ENCODE results near the gene KLHL3.

KLHL3 gene

DNA sequence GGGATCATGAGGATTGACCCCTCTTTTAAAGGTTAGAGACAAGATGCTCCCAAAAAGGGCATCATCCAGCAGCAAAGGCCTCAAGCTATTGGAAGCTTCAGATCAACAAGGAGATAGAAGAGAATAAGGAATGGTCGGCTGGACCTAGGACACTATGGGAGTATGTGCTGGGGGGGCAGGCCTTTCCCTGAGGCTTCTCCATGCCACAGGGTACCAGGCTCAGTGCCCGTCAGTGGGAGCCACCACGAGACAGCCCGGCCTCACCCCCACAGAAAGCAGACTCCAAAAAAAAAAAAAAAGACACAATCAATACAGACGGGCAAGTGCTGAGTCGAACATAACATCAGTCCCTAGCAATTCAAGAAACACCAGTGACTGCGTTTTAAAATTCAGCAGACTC lies 117.4 kb downstream of the KLHL3 start:
- DNase-seq (ENCODE audit: insufficient read length, low spot score) (no peak), FAIRE-seq (no peak)
- no peak for TF ChIP-seq POLR2A (IDR thresholded peaks at IDR 0.05; ENCODE audit: low read depth, low read length)

DNA sequence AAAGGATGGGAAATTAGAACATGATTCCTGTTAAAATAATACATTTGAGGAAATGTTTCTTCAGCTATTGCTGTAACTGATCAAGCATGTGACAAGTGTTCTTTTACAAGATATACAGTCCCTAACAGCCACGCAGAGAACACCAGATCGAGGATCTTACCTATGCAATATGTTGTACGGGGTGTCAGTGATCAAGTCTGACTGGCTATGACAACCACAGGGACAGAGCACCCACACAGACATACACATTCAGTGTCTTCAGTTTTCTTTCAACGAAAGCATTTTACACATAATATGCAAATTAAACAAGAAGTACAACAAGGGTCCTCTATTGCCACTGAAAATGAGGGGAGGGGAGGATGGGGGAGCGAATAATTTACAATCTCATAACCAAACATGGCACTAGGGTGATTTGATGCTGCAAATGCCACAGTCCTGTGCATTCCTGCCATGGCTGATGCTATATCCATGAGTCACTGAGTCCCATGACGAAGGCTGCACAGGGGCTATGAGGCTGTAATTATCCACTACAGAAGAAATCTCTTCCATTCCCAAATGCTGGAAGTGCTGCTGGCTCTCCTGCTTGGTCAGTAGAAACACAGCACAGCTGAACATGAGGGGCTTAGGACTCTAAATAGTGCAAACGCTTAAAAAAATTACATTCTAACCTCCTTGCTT lies 118.2 kb downstream of the KLHL3 start:
- DNase-seq (ENCODE audit: insufficient read length, low spot score) = peak; percentile 42
- no peak for TF ChIP-seq POLR2A (IDR thresholded peaks at IDR 0.05; ENCODE audit: low read depth, low read length)
- FAIRE-seq = no peak

DNA sequence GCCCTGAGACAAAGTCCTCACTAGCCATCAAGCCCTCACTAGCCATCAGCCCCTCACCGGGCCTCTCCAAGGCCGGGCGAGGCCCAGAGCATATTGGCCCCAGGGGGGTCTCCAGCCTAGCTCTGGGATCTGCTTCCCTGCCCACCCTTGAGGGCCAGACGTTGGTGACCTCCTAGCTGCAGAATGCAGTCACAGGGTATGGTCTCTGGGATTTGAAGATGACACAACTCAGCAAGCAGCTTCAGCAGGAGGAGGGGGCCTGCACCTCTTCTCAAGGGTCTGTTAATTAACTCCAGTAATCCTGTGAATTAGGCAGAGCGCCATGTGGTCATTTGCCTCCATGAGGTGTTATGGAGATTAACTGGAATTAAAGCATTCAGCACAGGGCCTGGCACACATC lies 119.8 kb downstream of the KLHL3 start:
- no peak for DNase-seq (ENCODE audit: insufficient read length, low spot score)
- no peak for TF ChIP-seq POLR2A (IDR thresholded peaks at IDR 0.05; ENCODE audit: low read depth, low read length)
- FAIRE-seq = no peak

DNA sequence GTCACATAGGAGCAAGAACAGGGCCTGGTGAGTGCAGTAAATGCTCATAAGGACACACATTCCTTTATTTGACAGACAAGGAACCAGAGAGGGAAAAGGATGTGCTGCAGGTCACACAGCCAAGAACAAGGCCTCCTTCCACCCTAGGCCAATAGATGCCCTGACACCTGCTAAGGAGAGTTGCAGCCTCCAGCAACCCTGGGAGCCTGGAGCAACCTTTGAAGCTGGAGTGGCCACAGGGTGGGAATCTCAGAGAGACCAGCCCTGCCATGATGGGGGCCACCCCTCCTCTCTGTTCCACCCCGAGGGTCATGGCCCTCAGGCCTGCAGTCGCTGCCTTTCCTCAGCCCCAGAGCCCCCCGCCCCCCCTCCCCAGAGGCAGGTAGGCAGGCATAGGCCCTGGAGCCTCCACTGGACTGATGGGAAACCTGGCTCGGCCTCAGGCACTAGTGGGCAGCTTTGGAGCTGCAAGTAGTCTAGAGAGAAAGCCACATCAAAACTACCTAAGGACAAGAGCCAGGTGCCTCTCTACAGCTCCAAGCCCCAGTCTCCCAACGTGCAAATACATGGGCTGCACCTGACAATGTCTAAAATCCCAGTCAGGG lies 120.6 kb downstream of the KLHL3 start:
- FAIRE-seq (no peak), DNase-seq (ENCODE audit: insufficient read length, low spot score) (no peak)
- no peak for TF ChIP-seq POLR2A (IDR thresholded peaks at IDR 0.05; ENCODE audit: low read depth, low read length)

DNA sequence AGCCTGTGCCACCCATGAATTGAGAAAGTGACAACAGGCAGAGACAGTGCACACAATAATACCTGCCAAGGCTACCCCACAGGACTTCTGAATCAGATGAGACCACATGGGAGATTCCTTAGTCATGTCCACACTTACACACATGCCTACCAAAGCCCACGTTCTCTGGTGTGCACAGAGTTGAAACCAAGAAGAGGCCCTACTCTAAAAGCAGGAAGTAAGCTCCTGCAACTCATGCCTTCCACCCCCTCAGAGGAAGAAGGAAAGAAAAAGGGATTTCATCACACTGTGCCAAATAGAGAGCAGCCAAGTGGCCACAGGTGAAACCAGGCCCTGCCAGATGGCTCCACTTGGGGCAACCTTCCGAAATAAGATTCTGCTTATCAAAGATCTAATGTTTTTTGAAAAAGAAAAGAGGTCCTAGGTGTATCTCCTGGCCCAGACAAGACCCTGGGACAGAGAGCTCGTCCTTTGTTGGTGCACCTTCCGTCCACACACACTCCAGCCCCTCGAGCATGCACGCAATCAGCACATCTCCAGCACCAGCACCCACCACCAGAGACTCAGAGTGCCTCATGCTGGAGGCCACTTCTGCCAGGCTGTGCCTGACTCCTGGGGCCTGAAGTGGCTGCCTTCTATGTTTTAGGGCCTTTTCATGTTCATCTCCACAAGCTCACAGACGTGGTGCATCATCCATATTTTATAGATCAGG lies 122.2 kb downstream of the KLHL3 start:
- FAIRE-seq = no peak
- DNase-seq (ENCODE audit: insufficient read length, low spot score) = no peak
- no peak for TF ChIP-seq POLR2A (IDR thresholded peaks at IDR 0.05; ENCODE audit: low read depth, low read length)

DNA sequence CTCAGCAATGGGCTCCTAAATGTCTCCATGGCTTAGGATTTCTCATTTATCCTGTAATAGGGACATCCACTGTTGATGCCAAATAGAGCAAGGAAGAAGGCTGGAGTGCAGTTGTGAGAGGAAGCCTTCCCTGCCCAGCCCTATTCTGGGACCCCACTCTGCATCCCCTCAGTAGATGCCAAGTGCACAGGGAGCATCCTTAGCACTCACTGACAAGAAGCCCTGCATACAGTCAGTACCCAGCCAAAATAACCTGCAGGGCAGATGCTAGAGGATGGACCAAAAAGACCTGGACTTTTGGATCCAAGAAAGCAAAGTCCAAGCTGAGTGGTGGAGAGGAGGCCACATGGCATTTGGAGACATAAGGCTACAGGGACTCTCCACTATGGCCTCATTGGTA lies 123.3 kb downstream of the KLHL3 start:
- TF ChIP-seq POLR2A (IDR thresholded peaks at IDR 0.05; ENCODE audit: low read depth, low read length) = no peak
- FAIRE-seq = no peak

DNA sequence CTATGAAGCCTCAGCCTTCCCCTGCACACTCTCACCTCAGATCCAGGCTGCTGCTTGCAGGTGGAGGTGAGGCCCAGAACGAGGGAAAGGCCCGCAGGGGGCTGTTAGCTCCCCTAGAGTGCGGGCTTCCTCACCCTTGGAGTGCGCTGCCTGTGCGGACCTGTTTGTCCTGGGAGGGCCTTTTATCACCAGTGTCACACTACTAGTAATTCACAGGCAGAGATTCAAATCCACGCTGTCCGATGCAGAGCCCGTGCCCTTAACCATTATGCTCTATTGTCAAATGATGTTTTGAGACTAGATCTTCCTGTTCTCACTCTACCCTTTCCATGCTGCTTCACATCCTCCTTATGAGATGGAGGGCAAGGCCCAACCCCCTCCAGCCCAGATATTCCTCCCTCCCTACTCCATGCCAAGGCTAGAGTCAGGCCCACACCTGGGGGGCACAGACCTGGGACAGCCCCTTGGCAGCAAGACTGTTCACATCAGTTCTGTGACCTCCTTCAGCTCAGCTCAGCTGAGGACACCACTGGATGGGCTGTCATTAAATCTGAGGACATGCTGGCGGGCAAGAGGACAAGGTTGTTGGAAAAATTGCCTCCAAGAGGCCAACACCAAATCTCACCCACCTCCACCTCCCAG lies 124.0 kb downstream of the KLHL3 start:
- FAIRE-seq (no peak), DNase-seq (ENCODE audit: insufficient read length, low spot score) (no peak)
- TF ChIP-seq POLR2A (IDR thresholded peaks at IDR 0.05; ENCODE audit: low read depth, low read length) = no peak

More for the DNA sequence above, 123.3 kb downstream of the KLHL3 start:
- no peak for DNase-seq (ENCODE audit: insufficient read length, low spot score)

DNA sequence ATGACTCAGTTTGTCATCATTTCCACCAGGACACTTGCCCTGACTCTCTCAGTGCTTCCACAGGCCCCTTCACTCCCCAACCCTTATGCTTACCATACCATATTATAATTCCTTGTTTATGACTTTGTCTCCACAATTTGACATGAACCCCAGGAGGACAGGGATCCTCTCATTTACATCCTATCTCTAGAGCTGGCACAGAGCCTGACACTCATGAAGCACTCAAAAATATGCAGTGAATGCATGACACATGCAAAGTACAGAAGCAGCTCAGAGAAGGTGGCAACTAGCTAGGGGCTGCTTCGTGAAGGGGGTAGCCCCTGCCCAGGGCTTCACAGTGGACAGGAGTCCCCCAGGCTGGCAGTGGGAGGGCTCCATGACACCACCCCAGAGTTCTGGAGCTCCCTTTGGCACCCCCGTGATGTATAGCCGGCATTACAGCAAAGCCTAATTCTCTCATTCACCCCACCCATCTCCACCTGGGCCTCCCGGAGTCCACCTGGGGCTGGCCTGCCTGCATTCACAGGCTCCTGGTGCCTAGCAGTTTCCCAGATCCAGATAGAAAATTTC lies 124.8 kb downstream of the KLHL3 start:
- no peak for TF ChIP-seq POLR2A (IDR thresholded peaks at IDR 0.05; ENCODE audit: low read depth, low read length)
- DNase-seq (ENCODE audit: insufficient read length, low spot score) = no peak
- FAIRE-seq = no peak

DNA sequence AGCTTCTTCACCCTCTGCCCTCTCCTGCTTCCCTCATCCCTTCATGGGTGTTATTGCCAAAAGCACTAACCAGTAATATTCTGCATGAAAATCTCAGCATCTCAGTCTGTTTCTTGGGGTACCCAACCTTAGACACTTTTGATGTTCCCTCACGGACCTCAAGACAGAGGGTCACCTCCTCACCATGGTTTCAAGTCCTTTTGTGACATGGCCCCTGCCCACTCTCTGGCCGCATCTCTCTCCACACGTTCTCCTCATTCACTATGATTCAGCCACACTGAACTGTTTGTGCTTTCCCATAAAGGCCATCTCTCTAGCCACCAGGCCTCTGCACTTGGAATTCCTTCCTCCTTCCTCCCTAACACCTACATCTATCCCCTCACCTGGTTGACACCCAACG lies 125.3 kb downstream of the KLHL3 start:
- TF ChIP-seq POLR2A (IDR thresholded peaks at IDR 0.05; ENCODE audit: low read depth, low read length) = no peak
- DNase-seq (ENCODE audit: insufficient read length, low spot score) (no peak), FAIRE-seq (no peak)

DNA sequence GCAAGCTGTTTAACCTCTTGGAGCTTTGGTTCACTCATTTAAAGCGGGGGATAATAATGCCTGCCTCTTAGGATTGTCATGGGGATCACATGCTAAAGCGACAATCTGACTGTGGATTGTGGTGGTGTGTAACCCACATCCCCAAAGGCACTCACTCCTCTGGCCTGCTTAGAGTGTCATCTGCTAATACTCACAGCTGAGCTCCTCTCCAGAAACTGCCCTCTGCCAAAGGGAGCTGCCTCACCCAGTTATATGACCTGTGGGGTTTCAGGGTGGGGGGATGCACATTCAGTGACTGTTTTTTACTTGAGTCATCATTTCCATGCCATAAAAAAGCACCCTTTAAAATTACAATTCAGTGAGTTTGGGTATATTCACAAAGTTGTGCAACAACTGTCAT lies 126.8 kb downstream of the KLHL3 start:
- no peak for TF ChIP-seq POLR2A (IDR thresholded peaks at IDR 0.05; ENCODE audit: low read depth, low read length)
- FAIRE-seq (no peak), DNase-seq (ENCODE audit: insufficient read length, low spot score) (no peak)

DNA sequence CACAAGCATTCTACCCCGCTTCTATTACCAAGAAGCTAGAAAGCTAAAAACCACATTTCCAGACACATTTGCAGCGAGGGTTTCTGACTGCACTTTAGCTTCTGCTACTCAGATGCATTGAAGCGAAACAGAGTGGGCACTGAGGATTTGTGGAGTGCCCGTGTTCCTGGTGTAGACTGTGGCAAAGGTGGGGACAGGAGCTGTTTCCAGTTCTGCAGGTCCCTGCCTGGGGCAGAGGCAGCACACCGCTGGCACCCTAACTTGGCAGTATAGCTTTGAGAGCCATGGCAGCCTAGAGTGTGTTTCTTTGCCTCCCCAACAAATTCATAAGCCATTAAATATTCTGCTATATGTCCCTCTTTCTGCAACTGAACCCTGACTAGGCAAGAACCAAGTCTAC lies 128.1 kb downstream of the KLHL3 start:
- no peak for DNase-seq (ENCODE audit: insufficient read length, low spot score)
- FAIRE-seq = no peak
- no peak for TF ChIP-seq POLR2A (IDR thresholded peaks at IDR 0.05; ENCODE audit: low read depth, low read length)

DNA sequence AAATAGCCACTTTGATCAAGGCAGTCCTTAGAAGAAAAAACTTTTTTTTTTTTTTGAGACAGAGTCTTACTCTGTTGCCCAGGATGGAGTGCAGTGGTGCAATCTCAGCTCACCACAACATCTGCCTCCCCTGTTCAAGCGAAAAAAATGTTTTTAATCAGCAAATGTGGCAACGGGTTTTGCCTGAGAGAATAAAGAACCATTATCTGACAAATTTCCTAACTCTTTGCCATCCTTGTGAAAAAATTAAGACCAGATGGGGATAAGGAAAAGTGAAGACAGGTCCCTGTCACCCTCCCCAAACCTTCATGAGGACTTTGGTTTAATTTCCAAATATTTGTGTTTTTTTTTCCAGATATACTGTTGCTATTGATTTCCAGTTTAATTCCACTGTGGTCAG lies 129.5 kb downstream of the KLHL3 start:
- DNase-seq (ENCODE audit: insufficient read length, low spot score) (no peak), FAIRE-seq (no peak)
- no peak for TF ChIP-seq POLR2A (IDR thresholded peaks at IDR 0.05; ENCODE audit: low read depth, low read length)

DNA sequence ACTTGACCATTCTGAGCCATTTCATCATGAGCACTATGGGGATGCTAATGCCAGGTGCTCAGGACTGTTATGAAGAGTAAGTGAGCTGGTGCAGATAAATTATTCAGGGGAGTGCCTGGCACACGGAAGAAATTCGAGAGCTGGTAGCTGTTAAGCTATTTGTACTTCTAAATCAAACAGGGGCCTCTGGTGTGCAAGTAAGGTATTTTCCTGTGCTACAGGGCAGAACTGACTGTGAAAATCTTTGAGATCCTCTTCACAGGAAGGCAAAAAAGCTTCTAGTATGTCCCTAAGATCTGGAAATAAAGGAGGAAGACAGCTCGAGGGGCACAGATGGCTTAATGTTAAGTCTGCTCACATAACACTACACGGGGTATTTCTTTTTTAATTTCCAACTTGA lies 130.5 kb downstream of the KLHL3 start:
- DNase-seq (ENCODE audit: insufficient read length, low spot score) = no peak
- no peak for TF ChIP-seq POLR2A (IDR thresholded peaks at IDR 0.05; ENCODE audit: low read depth, low read length)
- no peak for FAIRE-seq
